HG02884 (cell line): ENCODE data around the gene ELP6.
"Not testable (repeated sequence)": the region's sequence is repeated elsewhere in the genome, so short reads cannot be mapped to it uniquely, and the experiment has no call there.

ENCODE experiments used
- ATAC-seq: cut with Tn5 transposase; IDR thresholded peaks from one replicate; pipeline ENCODE4 v1.9.1; 2021; ENCODE audit warnings: mild to moderate bottlenecking, moderate library complexity; ENCODE audit not compliant: unreplicated experiment

Gene ELP6

DNA sequence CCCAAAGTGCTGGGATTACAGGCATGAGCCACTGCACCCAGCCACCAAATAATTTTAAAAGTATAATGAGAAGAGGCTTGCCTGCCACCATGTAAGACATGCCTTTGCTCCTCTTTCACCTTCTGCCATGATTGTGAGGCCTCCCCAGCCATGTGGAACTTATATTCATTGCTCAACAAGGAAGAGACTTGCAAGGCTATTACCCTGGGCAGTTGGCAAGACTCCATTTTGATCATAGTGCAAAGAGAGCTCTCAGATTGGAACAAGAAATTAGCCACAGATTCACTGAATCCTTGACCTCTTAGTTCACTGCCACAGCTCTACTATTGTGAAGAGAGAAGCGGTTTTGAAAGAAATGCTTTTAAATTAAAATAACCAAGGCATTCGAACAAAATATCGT is 43.9 kb downstream of the ELP6 start:
- no peak for ATAC-seq

DNA sequence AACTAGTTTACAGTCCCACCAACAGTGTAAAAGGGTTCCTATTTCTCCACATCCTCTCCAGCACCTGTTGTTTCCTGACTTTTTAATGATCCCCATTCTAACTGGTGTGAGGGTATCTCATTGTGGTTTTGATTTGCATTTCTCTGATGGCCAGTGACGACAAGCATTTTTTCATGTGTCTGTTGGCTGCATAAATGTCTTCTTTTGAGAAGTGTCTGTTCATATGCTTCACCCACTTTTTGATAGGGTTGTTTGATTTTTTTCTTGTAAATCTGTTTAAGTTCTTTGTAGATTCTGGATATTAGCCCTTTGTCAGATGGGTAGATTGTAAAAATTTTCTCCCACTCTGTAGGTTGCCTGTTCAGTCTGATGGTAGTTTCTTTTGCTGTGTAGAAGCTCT is 45.2 kb downstream of the ELP6 start:
- not testable (repeated sequence) for ATAC-seq

DNA sequence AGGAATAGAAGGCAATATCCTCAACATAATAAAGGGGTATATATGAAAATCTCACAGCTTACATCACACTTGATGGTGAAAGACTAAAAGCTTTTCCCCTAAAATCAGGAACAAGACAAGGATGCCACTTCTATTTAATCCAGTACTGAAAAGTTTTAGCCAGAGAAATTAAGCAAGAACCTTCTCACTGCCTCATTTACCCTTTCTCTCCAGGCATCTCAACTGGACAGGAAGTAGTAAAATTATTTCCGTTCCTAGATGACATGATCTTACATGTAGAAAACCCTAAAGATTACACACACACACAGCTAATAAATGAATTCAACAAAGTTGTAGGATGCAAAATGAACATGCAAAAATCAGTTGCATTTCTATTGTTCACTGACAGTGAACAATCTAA is 48.9 kb downstream of the ELP6 start:
- no peak for ATAC-seq

DNA sequence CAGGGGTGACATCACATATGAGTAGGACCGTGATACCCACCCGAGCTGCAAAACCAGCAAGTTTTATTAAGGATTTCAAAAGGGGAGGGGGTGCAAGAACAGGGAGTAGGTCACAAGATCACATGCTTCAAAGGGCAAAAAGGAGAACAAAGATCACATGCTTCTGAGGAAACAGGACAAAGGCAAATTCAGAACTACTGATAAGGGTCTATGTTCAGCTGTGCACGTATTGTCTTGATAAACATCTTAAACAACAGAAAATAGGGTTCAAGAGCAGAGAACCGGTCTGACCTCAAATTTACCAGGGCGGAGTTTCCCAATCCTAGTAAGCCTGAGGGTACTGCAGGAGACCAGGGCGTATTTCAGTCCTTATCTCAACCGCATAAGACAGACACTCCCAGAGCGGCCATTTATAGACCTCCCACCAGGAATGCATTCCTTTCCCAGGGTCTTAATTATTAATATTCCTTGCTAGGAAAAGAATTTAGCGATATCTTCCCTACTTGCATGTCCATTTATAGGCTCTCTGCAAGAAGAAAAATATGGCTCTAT is 53.9 kb downstream of the ELP6 start:
- ATAC-seq, result not testable (repeated sequence)

DNA sequence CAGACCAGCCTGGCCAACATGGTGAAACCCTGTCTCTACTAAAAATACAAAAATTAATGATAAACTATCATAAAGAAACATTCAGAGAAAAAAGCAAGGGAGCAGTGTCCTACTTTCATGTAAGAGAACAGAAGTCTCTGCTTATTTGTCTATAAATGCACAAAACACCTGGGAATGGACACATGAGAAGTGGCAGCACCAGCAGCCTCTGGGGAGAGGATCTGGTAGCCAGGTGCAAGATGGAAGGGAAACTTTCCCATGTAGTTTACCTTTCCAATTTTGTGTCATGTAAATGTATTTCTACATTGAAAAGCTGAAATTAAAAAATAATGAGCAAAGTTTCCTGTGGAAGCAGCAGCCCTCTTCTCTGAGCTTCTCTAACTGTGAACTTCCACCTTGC is 56.5 kb downstream of the ELP6 start:
- ATAC-seq, result no peak

DNA sequence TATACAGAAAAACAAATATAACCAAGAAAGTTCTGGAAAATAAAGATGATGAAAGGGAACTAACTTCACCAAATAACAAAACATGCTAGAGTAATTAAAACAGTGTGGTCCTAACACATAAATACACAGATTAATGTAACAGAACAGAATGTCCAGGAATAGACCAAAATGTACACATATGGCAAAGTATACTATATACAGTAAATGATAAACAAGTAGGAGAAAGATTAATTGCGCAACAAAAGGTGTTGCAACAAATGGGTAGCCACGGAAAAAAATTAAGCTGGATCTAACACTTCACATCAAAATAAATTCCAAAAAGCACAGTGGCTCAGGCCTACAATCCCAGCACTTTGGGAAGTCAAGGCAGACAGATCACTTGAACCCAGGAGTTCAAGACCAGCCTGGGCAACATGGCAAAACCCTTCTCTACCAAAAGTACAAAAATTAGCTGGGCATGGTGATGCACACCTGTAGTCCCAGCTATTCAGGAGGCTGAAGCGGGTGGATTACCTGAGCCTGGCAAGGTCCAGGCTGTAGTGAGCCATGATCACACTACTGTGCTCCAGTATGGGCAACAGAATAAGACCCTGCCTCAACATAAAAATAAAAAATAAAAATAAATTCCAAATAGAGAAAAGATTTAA is 57.6 kb downstream of the ELP6 start:
- no peak for ATAC-seq

DNA sequence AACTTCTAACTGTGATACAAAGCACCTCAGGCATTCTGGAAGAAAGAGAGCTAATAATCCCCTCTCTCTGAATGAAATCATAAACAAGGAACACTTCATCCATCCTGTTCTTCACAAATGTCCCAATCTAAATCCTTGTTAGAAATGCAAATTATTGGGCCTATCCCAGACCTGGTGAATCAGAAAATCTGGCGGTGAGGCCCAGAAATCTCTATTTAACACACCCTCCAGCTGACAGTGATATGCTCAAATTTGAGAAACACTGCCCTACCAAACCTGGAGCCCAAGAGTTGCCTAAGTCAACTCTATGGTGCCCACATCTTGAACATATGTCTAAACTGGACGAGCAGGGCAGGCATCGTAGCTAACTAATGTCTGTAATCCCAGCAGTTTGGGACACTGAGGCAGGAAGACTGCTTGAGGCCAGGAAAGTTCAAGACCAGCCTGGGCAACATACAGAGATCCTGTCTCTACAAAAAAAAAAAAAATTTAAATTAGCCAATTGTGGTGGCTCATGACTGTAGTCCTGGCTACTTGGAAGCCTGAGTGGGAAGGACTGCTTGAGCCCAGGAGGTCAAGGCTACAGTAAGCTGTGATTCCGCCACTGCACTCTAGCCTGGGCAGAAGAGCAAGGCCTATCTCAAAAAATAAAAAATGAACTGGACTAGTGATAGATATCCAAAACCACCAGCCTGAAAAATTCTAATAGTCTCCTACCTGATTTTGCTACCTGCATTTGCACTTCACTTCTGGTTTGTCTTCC is 60.9 kb downstream of the ELP6 start:
- ATAC-seq, result no peak
